DND-41 (cell line): ENCODE data around the gene NCAPG.

Experiments
- ATAC-seq: fragments of 200-7000 bp; cut with Tn5 transposase; 3 replicates; pipeline ENCODE4 v1.9.1; 2021; ENCODE audit warnings: low read depth; ENCODE audit not compliant: insufficient read depth
- DNase-seq: peaks from one replicate; pipeline ENCODE4 v3.0.0-alpha.2; 2020
- H2AFZ ChIP-seq: 2 replicates; pipeline ENCODE4 v1.6.0; 2012; ENCODE audit warnings: low read depth, low read length
- H3K27ac ChIP-seq: 2 replicates; pipeline ENCODE4 v1.5.1; 2012; ENCODE audit warnings: low read length, inconsistent platforms
- H3K27me3 ChIP-seq: fragments of 200-600 bp; sonication (generic); 2 replicates; pipeline ENCODE4 v1.6.0; 2012; ENCODE audit warnings: low read length, mild to moderate bottlenecking, inconsistent platforms; ENCODE audit not compliant: insufficient read depth, poor library complexity
- H3K36me3 ChIP-seq: 2 replicates; pipeline ENCODE4 v1.5.1; 2012; ENCODE audit warnings: low read length, inconsistent platforms; ENCODE audit not compliant: insufficient read depth
- H3K4me1 ChIP-seq: 2 replicates; pipeline ENCODE4 v1.5.1; 2012; ENCODE audit warnings: mild to moderate bottlenecking, low read length; ENCODE audit not compliant: insufficient read depth
- H3K4me2 ChIP-seq: 2 replicates; pipeline ENCODE4 v1.6.0; 2012; ENCODE audit warnings: mild to moderate bottlenecking, moderate library complexity, low read length, inconsistent platforms; ENCODE audit not compliant: insufficient read depth
- H3K4me3 ChIP-seq, 2 experiments: fragments of 200-600 bp in 1 of 2; shearing (Covaris generic) in 1 of 2; 2 replicates each; pipeline ENCODE4 v1.5.1; 2012 to 2016; ENCODE audit warnings: inconsistent platforms in 2 of 2, low read length in 2 of 2, mild to moderate bottlenecking in 2 of 2, low read depth in 1 of 2, moderate library complexity in 1 of 2
- H3K79me2 ChIP-seq: 2 replicates; pipeline ENCODE4 v1.6.0; 2012; ENCODE audit warnings: low read length, inconsistent platforms; ENCODE audit not compliant: insufficient read depth
- H3K9ac ChIP-seq: 2 replicates; pipeline ENCODE4 v1.6.0; 2012; ENCODE audit warnings: low read depth, mild to moderate bottlenecking, inconsistent platforms, low read length, moderate library complexity
- H3K9me3 ChIP-seq: 2 replicates; pipeline ENCODE4 v1.5.1; 2012; ENCODE audit warnings: low read length, moderate library complexity, mild to moderate bottlenecking, inconsistent platforms; ENCODE audit not compliant: insufficient read depth, severe bottlenecking
- H4K20me1 ChIP-seq: 2 replicates; pipeline ENCODE4 v1.6.0; 2012; ENCODE audit warnings: low read length; ENCODE audit not compliant: insufficient read depth
- CTCF ChIP-seq: IDR thresholded peaks from 2 replicates; pipeline ENCODE4 v1.5.1; 2012; ENCODE audit warnings: borderline replicate concordance, low read length, moderate library complexity, mild to moderate bottlenecking; ENCODE audit not compliant: poor library complexity, severe bottlenecking; ENCODE audit errors: extremely low read depth
- EZH2 ChIP-seq: IDR thresholded peaks from 3 replicates; pipeline ENCODE4 v1.6.1; 2012; ENCODE audit warnings: borderline replicate concordance, low read depth, mild to moderate bottlenecking, moderate library complexity, low read length, inconsistent platforms; ENCODE audit not compliant: severe bottlenecking

The NCAPG gene

GRCh38 chr4:17763416-17763815 lies 47.4 kb upstream of the NCAPG start:
- no peak overlapping the region for H3K4me2 ChIP-seq
- H3K9me3 ChIP-seq = no peaks in the 10 kb centered on the region
- no peak overlapping the region for H3K27ac ChIP-seq
- H4K20me1 ChIP-seq = no peaks in the 10 kb centered on the region
- no peaks in the 10 kb centered on the region for H3K27me3 ChIP-seq
- DNase-seq (no peak), ATAC-seq (no peak)
- H3K36me3 ChIP-seq = no peaks in the 10 kb centered on the region
- no peaks in the 10 kb centered on the region for H3K4me1 ChIP-seq
- no peak overlapping the region for H3K4me3 ChIP-seq
- H3K79me2 ChIP-seq = no peaks in the 10 kb centered on the region
- no peak overlapping the region for H3K9ac ChIP-seq
- TF ChIP-seq CTCF = no peak
- no peak for TF ChIP-seq EZH2
- no peak overlapping the region for H2AFZ ChIP-seq

- Histone ChIP-seq H4K20me1 (no peaks in the 10 kb centered on the region), H3K27me3 (no peaks in the 10 kb centered on the region), H3K4me1 (no peaks in the 10 kb centered on the region), H3K36me3 (no peaks in the 10 kb centered on the region), H3K9me3 (no peaks in the 10 kb centered on the region), H2AFZ (no peak overlapping the region), H3K27ac (no peak overlapping the region), H3K4me2 (no peak overlapping the region), H3K9ac (no peak overlapping the region), H3K79me2 (no peaks in the 10 kb centered on the region), H3K4me3 (no peak overlapping the region)
- ATAC-seq (no peak), DNase-seq (no peak)
- TF ChIP-seq CTCF (no peak), EZH2 (no peak)
These were observed 46.8 kb upstream of the NCAPG start for GRCh38 chr4:17763931-17764330.

GRCh38 chr4:17765514-17766286 lies 45.1 kb upstream of the NCAPG start:
- Histone ChIP-seq H2AFZ (no peak overlapping the region), H3K4me3 (no peak overlapping the region), H4K20me1 (no peaks in the 10 kb centered on the region), H3K36me3 (no peaks in the 10 kb centered on the region), H3K79me2 (no peaks in the 10 kb centered on the region), H3K27ac (no peak overlapping the region), H3K4me2 (no peak overlapping the region), H3K9ac (no peak overlapping the region), H3K4me1 (no peaks in the 10 kb centered on the region), H3K9me3 (no peaks in the 10 kb centered on the region), H3K27me3 (no peaks in the 10 kb centered on the region)
- ATAC-seq = no peak
- TF ChIP-seq CTCF = no peak
- no peak for TF ChIP-seq EZH2
- no peak for DNase-seq
